HUDEP-2 (cell line): ENCODE results near the gene TNFAIP8.

Source experiments
- DNase-seq, 76 experiments: peaks; one replicate each; lab custom pipeline; 2025; ENCODE audit not compliant: unreplicated experiment in 76 of 76; lab: John Stamatoyannopoulos, UW

TNFAIP8 gene

DNA sequence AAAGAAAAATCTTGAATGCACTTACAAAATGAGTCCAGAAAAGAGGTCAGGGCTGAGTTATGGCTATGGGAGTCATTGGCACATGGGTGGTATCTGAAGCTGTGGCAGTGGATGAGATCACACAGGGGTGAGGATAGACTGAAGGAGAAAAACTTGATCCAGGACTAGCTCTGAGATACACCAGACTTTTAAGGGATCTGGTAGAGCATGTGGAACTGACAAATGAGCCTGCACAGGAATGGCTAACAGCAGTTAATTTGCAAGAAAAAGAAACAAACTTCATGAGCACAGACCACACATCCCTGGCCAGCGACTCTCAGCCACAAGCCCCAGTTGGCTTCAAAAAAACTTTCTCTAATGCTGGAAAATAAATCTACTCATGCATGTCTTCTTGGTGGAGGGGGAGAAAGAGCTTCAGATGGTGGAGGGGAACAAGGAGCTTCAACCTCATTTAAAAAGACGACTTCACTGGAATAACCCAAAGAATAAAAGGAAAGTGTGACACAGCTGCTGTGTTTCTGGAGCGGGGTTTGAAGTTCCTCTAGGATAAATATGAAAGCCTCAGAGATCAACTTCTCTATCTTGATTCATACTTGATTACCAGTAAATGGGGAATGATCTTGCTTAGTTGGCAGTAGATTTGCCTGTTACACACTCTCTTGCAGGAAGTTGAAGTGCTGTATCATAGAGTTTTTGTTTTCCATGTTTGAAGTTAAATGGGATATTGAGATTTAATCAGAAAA, 33.6 kb downstream of the TNFAIP8 start:
- no peak for DNase-seq

DNA sequence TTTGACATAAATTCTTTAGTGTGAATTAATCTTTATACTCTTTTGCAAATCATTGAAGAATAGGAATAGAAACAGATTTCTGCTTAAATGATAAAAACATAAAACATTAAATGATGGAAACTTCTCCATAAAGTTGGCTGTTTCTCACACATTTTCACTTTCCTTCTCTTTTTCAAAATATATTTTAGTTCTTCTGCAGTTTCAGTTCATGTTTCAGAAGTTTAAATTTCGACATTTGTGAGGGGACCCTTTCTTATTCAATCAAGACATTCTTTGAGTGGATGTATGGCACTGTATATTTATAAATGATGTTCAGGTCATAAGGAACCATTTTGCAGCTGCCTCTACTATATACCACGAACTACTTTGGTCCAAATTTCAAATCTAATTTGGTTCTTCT, 34.6 kb downstream of the TNFAIP8 start:
- no peak for DNase-seq

DNA sequence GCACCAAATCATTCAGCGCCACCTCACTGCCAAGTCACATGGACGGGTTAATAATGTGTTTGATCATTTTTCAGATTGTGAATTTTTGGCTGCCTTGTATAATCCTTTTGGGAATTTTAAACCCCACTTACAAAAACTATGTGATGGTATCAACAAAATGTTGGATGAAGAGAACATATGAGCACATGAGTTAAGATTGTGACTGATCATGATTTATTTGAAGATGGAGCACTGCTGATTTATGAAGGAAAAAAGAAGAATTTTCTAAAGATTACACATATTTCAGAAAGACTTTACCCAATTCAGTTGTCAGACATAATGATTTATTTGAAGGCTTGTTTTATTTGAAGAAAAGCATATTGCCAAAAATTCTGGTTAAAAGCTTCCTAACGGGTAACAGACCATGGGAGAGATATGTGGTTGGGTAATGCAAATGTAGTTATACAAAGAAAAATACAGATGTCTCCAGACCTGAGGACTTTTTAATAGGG, 37.4 kb downstream of the TNFAIP8 start:
- no peak for DNase-seq

DNA sequence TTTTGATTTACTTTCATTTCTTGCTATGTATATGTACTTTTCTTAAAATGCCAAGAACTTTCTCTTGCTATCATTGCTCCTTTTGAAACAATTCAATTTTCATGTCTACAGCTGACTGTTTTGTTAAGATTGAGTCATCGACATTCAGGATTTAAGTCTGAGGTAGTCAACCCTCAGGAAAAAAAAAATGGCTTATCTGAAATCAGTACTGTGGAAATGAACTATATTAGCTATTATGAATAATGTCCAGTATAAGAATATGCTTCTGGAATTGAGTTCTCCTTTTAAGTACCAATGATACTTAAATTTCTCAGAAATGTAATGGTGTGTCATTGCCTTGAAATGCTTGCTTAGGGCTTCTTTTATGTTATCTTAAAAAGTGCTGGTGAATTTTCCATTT, 37.9 kb downstream of the TNFAIP8 start:
- DNase-seq: no peak

DNA sequence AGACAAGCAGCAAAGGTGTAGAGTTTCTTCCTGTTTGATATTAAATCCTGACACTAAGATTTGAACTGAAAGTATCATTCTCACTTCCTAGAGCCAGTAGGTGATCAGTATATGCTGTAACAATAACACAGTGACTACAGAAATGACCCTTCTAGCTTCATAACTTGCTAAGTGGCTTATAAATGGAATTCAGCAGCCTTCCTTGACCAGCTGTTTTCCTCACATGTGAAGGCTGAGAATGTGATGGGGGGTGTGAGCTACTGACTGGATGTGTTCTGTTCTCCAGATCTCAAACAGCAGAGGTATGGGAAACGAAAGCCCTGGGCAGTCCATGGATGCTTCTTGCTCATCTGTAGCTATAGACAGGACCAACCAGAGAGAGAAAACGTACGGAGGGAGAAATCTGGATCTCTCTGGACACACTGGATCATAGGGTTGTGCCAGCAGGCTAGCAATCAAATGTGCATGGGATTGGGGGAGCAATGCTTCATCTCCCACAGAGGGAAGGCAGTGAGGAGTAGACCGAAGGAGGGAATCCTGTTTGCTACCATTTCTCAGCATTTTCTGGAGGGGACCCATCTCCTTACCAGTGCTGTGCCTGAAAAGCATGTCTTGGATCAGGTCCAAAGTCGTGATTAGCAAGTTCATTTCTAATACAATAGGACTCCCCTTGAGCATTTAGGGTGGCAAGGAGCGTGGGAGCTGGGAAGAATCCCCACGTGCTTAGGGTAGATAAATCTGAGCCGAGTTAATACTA, 39.4 kb downstream of the TNFAIP8 start:
- DNase-seq: no peak

DNA sequence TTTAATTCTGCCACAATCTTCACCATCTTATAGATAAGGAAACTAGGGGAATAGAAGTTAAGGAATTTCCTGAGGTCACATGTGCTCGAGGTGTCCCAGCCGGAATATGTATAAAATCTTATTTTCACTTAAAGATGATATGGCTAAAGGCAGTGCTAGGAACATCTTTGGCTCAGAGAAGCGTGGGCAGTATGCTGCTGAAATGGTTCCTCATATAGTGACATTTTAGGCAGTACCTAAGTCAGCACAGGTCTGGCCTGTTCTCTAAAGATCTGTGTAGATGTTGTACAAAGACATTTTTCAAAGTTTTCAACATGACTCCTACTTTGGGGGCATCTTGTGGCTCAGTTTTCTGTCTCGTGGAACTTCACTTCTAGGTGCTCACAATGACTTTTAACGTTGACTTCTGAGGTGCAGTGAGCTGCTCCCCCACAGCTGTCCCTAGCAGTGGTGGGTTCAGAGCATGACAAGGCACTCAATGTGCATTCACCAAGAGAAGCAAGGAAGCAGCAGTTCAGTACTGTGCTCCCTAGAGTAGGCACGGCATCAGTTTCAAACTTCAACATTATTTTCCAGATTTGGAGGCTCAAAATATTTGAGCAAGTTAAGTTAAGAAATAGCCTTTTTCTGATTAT, 40.3 kb downstream of the TNFAIP8 start:
- no peak for DNase-seq

DNA sequence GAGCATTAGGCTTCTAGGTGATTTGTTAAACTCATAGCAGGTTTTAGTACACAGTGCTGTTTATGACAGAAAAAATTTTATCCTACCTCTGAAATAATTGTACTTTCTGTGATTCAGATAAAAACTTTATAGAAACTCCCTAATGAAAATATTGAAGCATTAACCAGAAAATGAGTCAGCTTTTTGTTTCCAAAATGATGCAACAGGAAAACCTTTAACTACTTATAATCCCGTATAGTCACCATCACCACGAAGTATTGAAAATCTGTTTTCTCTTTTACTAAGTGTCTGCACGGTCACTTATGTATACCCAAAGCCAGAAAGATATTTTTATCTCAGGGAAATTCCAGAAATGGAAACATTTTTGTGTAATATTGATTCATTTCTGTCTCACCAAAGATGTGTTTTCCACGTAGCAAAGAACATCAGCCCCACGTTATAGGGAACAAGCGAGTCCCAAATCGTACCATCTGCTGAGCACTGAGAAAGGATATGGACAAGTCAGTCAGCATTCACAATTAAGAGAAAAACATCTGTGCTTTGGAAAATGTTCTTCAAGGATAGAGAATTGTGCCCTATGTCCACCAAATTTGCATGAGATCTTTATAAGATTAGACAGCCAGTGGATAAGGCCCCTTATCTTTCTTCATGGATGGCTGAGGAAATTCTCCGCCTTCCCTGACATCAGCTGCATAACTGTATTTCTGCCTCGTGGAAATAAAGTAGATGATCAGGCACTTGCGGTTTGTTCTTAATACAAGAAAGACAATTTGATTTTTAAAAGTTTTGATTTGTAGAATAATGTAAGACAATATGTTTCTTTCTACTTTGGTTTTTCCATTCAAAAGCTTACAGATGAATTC, 41.9 kb downstream of the TNFAIP8 start:
- no peak for DNase-seq

DNA sequence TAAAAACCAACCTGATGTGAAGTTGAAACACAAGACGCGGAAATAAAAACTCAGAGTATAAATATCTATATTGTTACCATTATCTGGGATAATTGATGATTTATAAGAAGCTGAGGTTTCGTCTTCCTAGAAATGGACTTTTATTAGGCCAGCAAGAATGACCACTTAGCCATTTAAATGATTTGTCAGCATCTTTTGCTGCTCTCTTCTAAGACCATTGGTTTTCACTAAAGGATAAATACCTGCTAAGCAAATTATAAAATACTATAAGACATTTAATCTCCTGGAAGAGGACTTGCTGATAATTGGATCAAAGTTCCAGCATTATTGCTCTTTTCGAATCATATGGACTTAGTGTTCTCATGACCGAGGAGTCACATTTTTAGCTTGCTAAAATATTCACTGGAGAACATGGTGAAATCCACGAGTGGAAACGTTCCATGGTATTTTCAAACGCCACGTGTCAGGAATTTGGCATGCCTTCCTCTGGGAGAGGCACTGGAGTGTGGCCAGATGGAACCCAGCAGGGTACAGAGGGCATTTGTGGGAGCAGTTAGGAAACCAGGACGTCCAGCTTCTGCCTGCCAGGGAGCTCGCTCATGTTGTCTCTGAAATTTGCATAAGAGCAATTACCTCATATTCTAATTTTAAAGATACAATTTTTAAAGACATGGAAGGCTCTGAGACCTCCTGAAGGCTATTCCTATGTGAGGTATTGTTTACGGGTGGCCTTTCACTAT, 43.1 kb downstream of the TNFAIP8 start:
- no peak for DNase-seq

DNA sequence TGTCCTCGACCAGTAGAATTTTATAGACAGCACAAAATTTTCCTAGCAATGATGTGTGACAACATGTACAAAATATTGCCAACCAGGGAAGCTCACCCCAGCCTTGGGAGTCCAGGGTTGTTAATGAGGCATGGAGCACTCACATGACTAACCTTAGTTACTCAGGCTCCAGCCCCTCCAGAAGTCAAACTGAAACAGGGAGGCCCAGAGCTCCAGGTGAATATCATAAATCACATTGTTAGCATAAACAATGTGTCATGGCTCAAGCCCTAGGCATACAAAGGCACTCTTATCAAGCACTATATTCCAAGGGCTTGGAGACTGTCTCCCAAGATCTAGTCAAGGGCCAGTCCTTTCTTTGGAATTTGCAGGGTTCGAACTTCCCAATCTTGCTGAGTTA, 44.4 kb downstream of the TNFAIP8 start:
- DNase-seq: no peak

DNA sequence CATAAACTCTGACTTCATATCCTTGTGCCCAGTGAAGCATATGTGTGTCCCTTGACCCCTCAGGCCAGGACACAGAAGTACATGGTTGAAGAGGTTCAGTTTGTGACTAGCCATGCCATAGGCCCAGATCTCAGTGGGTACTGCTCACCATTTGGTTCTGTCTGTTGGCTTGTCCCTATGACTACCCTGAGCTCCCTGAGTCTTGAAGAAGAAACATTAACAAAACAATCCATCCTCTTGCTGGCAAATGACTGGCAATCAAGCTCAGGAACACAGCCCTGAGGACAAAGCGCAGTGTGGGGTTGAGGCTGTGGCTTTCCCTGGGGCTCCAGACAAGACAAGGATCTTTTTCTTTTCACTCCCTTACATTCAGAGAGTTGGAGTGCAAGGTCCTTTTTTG, 46.3 kb downstream of the TNFAIP8 start:
- no peak for DNase-seq

DNA sequence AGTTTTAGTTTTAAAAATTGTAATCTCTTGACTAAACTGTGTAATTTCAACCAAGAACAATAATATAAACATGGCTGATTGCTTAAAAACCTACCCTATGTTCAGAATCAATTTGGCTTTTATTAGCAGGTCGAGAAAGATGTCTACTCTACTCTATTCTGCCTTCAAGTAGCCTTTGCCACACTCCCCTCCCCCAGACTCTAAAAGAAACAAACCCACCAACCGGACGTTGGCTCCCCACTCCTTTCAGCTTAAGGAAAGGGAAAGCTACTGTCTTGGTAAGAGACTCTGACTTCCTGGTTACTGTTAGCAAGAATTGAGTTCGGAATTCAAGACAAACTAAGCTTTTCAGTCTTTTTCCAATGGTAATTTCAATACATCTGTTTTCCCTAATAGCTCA, 46.7 kb downstream of the TNFAIP8 start:
- DNase-seq: no peak

DNA sequence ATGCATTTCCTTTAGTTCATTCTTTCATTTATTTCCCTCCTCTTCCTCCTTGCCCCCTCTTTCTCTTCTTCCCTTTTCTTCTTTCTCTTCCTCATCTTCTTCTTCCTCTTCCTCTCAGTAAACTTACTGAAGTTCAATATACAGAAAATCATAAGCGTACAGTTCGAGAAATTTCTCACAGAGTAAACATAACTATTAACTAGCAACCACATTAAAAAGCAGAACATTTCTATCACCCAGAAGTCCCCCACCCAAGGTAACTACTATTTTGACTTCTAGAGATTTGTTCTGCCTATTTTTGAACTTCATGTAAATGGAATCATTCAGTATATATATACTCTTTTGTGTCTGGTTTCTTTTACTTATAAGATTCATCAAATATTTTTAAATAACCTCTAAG, 48.2 kb downstream of the TNFAIP8 start:
- DNase-seq: no peak

DNA sequence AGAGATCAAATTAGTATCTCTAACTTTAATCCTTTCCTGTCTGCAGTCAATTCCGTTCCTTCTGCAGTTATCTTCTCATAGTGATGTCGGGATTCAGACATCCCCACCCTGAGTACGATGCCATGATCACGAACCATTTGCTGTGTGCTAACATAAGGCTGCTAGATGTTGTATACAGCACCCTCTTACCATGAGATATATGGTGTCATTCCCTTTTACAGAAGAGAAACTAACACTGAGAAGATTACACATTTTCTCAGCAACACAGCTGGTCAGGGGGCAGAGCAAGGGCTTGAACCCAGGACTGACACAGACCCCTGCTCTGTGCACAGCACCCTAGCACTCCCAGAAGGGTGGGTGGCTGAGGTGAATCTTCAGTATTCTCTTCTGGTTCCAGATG, 49.6 kb downstream of the TNFAIP8 start:
- no peak for DNase-seq

DNA sequence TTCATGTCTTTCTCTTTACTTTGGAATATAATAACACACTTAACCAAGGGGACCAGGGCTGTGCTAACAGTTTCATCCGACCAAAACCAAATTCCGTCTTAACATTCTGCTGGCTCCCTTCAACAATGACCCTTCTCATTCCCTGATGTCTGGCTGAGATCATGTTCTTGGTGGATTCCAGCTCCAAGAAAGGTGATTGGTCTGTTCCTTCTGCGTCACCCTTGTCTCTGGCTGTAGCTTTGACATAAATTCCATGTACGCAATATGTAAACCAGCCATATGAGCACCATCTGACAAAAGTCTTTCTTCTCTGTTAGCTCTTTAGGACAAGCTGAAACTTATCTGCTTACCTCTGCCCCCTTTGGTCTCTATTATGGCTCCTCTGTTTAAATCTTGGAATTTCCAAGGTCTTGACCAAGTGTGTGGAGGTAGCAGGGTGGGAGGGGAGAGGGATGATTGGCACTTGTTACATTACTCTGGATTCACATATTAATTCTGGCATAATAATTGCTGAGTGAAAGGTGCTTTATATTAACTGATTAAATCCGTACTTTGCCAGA, 50.8 kb downstream of the TNFAIP8 start:
- DNase-seq: no peak

DNA sequence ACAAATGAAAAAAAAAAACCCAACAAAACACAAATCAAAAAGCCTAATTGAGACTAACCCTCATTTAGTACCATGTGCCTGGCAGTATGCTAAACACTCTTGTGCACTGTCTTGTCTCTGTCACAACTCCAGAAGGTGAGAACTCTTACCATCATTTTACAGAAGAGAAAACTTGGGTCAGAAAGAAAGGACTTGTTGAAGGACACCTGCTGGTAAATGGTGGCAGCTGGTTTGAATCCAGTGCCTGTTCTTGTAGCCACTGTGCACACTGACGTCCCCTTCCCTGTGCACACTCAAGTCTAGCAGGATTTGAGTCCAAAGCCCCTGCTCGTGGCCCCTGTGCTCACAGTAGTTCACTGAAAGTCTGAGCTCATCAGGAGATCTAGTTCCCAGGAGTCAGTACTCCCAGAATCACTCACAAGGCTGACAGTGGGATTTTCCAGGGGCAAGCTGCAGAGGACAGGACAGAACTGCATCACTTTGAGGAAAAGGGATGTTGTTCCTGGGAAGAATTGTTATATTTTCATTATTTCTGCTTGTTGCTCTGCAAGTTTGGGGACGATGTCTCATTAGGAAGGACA, 53.5 kb downstream of the TNFAIP8 start:
- DNase-seq: peak in 6 of 76 experiments; percentile 1 to 31 (median 10)

DNA sequence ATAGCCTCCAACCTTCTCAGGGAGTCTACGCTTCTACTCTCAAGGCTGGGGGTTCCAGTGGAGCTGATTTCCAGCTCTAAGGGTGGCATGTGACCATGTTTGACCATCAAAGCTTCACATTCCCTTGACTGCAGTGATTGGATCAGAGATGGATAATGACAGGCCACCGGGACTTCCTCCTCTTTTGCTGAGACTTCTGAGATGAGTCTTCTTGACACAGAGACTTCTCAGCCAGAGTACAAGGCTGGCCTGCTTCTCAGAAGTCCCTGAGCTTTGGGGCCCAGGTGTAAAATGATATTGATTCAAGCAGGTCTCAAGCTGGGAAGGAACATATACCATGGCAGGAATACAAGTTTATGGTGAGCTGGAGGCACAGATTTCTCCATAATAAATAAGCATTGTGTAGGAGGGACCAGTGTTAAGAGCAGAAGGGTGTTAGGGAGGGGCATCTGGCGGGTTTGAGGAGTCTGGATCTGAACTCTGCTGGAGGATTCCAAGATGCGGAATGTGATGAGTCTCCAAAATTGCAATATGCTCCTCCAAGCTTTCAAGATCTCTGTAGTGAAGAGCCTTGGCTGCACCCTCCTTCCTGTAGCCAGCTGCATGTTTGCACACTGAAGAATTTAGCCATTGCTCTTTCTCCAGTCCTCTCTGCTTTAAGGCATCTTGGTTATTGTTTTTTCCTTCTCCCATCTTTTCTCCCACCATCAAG, 54.8 kb downstream of the TNFAIP8 start:
- no peak for DNase-seq

DNA sequence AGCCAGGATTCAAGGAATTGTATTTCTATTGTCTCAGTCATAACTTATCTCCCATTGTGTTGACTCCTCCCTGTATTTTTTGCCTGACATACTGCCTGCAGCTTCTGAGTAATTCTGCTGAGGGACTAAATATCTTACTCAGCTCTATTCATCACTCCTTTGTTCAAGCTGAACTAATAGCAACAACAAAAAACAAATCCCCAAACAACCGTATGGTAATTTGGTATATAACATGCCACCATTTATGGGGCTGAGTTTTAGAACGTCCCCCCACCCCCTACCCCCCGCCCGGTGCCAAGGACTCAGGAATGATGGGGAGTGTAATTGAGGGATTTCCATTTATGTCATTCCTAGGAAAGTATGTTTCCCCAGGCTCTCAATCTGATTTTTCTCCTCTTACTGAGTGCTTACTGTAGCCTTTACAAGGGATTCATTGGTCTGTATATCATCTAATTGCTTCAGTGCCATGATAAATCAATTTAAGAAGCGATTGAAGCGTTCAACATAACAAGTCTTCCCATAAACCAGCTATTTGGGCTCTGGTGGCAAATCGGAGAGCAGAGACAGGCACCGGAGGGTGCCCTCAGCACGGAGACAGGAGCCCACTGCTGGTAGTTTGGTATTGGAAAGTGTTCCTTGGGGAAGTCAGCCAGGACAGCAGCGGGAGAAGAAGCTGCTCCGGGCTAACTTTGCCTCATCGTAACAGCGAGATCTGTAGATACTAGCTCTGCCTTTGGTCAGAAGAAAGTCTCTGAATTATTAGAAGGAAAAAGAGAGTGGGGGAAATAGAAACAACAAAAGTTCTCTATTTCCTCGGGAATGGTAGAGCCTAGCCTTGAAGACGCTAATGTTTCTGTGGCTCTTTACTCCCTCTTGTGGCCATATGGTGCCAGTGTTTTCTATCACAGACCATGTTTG, 55.8 kb downstream of the TNFAIP8 start:
- peak in 54 of 76 experiments; percentile 2 to 73 (median 40) for DNase-seq
